ENCODE measurements around the gene NUPR1. TPM values are rescaled to one million over a fixed set of nuclear protein-coding genes. Genes with fewer than 3 reads are reported as not detected.
A peak's percentile ranks its signal among the peaks of the same experiment; 100 is the strongest.
"Not testable (repeated sequence)": the region's sequence is repeated elsewhere in the genome, so short reads cannot be mapped to it uniquely, and the experiment has no call there.

Gene NUPR1
- total RNA-seq, 2 donors from 2014 or later = not detected

DNA sequence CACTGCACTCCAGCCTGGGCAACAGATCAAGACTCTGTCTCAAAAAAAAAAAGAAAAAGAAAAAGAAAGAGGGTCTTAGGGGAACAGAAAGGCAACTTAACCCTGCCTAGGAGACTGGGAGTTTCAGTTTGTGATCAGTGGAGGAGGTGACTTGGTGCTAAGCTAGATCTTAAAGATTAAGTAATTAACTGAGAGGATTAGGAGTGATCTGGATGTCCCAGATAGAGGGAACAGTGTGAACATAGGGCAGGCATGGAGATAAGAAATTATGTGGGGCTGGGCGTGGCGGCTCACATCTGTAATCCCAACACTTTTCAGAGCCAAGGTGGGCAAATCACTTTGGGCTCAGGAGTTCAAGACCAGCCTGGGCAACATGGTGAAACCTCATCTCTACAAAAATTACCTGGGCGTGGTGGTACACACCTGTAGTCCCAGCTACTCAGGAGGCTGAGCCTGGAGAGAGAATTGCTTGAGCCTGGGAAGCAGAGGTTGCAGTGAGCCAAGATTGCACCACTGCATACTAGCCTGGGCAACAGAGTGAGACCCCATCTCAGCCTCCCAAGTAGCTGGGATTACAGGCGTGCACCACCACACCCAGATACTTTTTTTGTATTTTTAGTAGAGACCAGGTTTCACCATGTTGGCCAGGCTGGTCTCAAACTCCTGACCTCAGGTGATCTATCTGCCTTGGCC is 27.6 kb upstream of the NUPR1 start:
- H3K27me3 Mint-ChIP-seq; H3K4me3 Mint-ChIP-seq; H3K9me3 Mint-ChIP-seq; H3K27ac Mint-ChIP-seq; DNase-seq (ENCODE audit: low spot score); ATAC-seq: not testable (repeated sequence)
- peaks cover 10 to 19% of the 10 kb centered on the region in 2 donors for H3K4me1 Mint-ChIP-seq (ENCODE audit: low read depth in 2 of 2)
- H3K36me3 Mint-ChIP-seq = peaks cover 16% of the 10 kb centered on the region

DNA sequence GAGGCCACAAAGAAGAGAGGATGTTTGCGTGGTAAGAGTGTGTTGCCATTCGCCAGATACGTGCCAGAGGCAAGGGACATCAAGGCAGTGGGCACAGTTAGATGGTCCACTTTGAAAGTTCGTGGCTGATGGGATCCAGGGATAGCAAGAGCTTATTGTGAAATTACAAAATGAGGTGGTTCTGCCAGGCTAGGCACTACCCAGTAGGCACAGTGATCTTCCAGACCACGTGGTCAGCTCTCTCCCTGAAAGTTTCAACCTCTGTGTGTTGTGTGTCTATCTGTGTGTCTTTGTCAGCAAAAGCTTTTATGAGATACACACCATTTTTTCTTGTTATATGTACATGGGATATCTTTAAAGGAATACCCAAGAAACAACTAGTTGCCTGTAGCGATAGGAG is 24.4 kb upstream of the NUPR1 start:
- ATAC-seq = no peak
- Mint-ChIP-seq H3K9me3 (peaks cover 6% of the 10 kb centered on the region), H3K27ac (no peak overlapping the region), H3K27me3 (no peaks in the 10 kb centered on the region), H3K4me1 (ENCODE audit: low read depth in 2 of 2) (peaks cover 5 to 15% of the 10 kb centered on the region in 2 donors), H3K36me3 (peaks cover 16% of the 10 kb centered on the region), H3K4me3 (no peak overlapping the region)
- DNase-seq (ENCODE audit: low spot score) = no peak

DNA sequence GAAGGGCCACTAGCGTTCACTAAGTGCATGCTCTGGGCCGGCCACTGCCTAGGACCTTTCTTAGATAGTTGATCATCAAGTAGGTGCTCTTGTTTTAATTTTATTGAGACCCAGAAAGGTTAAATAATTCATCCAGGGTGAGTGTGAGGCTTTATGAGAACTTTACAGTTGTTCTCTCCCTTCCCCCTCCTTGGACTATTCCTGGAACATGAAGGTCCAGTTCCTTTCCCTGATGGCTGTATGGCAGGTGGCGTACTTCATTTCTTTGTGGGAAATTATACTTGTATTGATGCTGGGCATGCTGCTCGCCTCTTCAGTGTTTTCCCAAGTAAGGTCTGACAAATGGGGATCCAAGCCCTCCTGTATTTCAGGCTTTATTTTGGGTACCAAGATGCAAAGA is 23.4 kb upstream of the NUPR1 start:
- H3K27ac Mint-ChIP-seq = no peak overlapping the region
- H3K4me3 Mint-ChIP-seq = no peak overlapping the region
- H3K27me3 Mint-ChIP-seq = no peaks in the 10 kb centered on the region
- peaks cover 9 to 14% of the 10 kb centered on the region in 2 donors for H3K4me1 Mint-ChIP-seq (ENCODE audit: low read depth in 2 of 2)
- DNase-seq (ENCODE audit: low spot score) = no peak
- H3K36me3 Mint-ChIP-seq = peaks cover 9% of the 10 kb centered on the region
- peaks cover 3% of the 10 kb centered on the region for H3K9me3 Mint-ChIP-seq
- ATAC-seq = no peak

DNA sequence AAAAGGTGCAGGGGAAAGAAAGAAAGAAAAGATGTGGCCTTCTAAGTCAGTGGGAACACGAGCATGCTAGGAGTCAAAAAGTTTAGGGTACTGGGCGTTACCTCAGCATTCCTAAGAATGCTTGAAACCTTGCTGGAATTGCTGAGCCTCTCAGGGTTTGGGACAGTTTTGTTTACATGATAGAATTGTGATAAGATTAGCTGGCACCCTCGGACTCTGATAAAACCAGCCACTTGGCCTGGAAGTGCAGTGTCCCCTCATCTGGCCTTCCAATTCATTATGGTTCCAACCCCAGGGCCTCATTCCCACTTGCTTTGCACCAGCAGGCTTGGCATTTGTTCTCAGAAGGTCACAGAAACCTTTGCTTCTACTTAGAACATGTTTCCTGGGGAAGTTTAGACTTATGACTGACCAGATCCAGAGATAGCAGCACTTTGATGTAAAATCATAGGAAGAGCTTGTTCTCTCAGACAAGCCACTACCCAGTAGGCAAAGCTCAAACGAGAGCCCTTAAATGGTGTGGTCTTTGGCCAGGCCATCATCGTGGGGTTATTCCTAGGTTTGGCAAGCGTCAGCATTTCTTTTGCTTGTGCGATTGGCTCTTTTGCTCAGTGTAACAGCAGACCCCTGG is 22.9 kb upstream of the NUPR1 start:
- Mint-ChIP-seq H3K27ac (no peak overlapping the region), H3K4me1 (ENCODE audit: low read depth in 2 of 2) (peaks cover 14% of the 10 kb centered on the region in 2 donors), H3K9me3 (peaks cover 3% of the 10 kb centered on the region), H3K4me3 (no peak overlapping the region), H3K27me3 (no peaks in the 10 kb centered on the region), H3K36me3 (peaks cover 8% of the 10 kb centered on the region)
- DNase-seq (ENCODE audit: low spot score) (no peak), ATAC-seq (no peak)

DNA sequence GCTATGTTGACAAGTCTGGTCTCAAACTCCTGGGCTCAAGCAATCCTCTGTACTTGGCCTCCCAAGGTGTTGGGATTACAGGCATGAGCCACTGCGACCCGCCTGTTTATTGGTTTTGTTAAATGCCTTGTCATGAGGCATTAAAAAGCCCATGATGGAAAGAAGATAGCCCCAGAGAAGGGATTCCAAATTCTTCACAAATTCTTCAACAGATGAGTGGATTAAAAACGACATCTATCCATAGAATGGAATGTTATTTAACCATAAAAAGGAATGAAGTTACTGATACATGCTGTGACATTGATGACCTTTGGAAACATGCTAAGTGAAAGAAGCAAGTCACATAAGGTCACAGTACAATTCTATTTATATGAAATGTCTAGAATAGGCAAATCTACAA is 19.7 kb upstream of the NUPR1 start:
- no peaks in the 10 kb centered on the region for H3K27me3 Mint-ChIP-seq
- no peak overlapping the region for H3K27ac Mint-ChIP-seq
- no peak for DNase-seq (ENCODE audit: low spot score)

DNA sequence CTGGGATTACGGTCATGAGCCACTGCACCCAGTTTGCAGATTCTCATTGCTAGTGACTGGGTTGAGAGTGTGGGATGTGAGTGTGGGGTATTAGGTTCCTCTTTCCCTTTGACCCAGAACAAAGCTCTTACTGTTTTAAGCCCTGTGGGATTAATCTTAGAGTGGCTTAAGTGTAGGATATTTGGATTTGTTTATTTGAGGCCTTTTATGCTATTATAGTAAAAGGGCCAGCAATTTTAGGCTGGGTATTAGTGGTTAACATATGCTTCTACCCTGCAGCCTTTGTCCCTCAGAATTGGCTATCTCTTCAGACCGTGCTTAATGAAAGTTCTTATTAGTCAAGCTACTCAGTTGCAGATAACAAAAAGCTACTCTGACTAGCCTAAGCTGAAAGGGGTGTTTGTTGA is 18.1 kb upstream of the NUPR1 start:
- Mint-ChIP-seq H3K27ac (peak overlapping the region in 1 of 2 donors; percentile 51), H3K4me1 (ENCODE audit: low read depth in 2 of 2) (peaks cover 22 to 28% of the 10 kb centered on the region in 2 donors), H3K4me3 (no peak overlapping the region), H3K9me3 (no peaks in the 10 kb centered on the region), H3K27me3 (no peaks in the 10 kb centered on the region), H3K36me3 (no peaks in the 10 kb centered on the region)
- DNase-seq (ENCODE audit: low spot score) (no peak), ATAC-seq (no peak)

More for the DNA sequence above, 19.7 kb upstream of the NUPR1 start:
- Mint-ChIP-seq H3K4me1 (ENCODE audit: low read depth in 2 of 2) (peaks cover 26 to 28% of the 10 kb centered on the region in 2 donors), H3K9me3 (no peaks in the 10 kb centered on the region), H3K4me3 (no peak overlapping the region), H3K36me3 (no peaks in the 10 kb centered on the region)
- ATAC-seq = no peak

DNA sequence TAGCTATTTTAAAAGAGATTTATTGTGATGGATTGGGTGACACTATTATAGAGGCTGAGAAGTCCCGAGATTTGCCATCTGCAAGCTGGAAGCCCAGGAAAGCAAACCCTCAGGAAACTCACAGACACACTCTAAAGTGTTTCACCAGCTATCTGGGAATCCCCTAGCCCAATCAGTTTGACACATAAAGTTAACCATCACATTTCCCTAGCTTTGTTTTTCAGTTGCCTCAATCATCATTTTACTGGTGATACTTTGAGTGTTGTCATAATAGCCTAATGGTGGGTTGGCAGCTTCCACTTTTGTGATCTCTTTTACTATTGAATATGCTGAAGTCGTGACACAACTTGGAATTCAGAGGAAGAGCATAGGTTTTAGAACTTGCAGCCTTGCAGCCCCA is 16.8 kb upstream of the NUPR1 start:
- Mint-ChIP-seq H3K4me1 (ENCODE audit: low read depth in 2 of 2) (peaks cover 22 to 23% of the 10 kb centered on the region in 2 donors), H3K9me3 (no peaks in the 10 kb centered on the region), H3K36me3 (no peaks in the 10 kb centered on the region), H3K27me3 (no peaks in the 10 kb centered on the region), H3K4me3 (peak overlapping the region; percentile 42), H3K27ac (no peak overlapping the region)
- ATAC-seq = no peak
- no peak for DNase-seq (ENCODE audit: low spot score)

DNA sequence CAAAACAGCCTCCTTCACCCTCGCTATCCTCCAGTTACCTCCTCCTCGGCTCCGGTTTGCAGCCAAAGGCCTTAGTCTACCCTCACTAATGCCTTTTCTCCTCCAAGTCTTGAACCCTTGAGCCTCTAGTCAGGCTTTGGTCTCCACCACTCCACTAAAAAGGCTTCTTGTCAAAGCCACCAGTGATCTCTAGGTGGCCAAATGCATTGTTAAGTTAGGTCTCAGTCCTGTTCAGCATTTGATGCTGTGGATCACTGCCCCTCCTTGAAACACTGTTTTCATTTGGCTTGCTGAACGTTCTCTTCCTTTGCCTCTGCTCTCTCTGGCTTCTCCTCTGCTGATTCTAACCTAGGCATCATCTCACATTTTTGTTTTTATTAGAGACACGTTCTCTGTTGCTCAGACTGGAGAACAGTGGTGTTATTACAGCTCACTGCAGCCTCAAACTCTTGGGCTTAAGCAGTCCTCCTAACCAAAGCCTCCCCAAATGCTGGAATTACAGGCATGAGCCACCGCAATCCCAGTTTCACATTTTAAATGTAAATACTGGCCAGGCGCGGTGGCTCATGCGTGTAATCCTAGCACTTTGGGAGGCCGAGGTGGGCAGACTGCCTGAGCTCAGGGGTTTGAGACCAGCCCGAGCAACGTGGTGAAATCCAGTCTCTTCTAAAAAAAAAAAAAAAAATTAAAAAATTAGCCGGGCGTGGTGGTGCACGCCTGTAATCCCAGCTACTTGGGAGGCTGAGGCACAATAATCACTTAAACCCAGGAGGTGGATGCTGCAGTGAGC is 16.1 kb upstream of the NUPR1 start:
- ATAC-seq = no peak
- H3K27ac Mint-ChIP-seq = peak overlapping the region; percentile 72 to 74
- no peaks in the 10 kb centered on the region for H3K27me3 Mint-ChIP-seq
- no peaks in the 10 kb centered on the region for H3K36me3 Mint-ChIP-seq
- DNase-seq (ENCODE audit: low spot score) = no peak
- no peaks in the 10 kb centered on the region for H3K9me3 Mint-ChIP-seq
- peaks cover 22 to 23% of the 10 kb centered on the region in 2 donors for H3K4me1 Mint-ChIP-seq (ENCODE audit: low read depth in 2 of 2)
- H3K4me3 Mint-ChIP-seq = peak overlapping the region; percentile 92

DNA sequence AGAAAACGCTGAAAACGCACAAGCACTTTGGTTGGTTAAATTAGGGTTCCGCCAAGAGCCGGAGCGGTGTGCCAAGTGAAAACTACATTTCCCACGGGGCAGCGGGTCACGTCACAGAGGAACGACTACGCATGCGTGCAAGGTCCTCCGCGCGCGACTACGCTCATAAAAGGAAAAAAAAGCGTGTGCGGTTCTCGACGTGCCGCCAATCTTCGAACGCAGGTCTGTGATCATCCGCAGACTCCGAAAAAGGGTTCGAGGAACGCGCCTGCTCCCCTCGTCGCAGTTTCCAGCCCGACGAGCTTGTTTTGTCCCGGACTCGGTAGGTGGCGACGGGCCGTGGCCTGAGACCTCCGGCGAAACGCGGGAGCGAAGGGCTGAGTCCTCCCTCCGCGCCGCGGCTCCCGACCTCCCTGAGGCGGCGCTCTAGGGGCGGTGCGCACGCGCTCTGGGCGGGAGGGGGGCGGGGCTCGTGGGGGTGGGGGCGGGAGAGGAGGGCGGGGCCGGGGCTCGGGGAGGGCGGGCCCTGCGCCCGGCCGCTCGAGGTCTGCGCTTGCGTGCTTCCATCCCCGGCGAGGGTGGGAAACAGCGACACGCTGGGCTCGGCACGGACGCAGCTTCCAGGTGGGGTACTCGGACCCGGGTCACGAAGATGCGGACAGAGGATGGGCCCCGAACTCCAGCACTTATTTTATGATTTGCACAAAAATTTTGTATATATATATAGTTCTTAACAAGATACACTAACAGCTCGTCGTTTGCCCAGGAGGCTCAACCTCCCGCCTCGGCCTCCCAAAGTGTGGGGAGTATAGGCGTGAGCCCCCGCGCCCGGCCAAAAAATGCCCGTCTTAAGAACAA is 15.2 kb upstream of the NUPR1 start, which contains the start of gene SGF29:
SGF29 (plus strand) TSS at position 145 of the 858 bp plus-strand sequence. CDS start 27,150 bp downstream, outside the sequence.
- Mint-ChIP-seq H3K36me3 (no peaks in the 10 kb centered on the region), H3K27me3 (no peaks in the 10 kb centered on the region), H3K9me3 (no peaks in the 10 kb centered on the region), H3K27ac (peak within 1 kb of the TSS; percentile 72 to 74), H3K4me3 (peak within 1 kb of the TSS; percentile 92), H3K4me1 (ENCODE audit: low read depth in 2 of 2) (peaks cover 23 to 26% of the 10 kb centered on the region in 2 donors)
- ATAC-seq (peak; percentile 94 to 96), DNase-seq (ENCODE audit: low spot score) (peak; percentile 91)

DNA sequence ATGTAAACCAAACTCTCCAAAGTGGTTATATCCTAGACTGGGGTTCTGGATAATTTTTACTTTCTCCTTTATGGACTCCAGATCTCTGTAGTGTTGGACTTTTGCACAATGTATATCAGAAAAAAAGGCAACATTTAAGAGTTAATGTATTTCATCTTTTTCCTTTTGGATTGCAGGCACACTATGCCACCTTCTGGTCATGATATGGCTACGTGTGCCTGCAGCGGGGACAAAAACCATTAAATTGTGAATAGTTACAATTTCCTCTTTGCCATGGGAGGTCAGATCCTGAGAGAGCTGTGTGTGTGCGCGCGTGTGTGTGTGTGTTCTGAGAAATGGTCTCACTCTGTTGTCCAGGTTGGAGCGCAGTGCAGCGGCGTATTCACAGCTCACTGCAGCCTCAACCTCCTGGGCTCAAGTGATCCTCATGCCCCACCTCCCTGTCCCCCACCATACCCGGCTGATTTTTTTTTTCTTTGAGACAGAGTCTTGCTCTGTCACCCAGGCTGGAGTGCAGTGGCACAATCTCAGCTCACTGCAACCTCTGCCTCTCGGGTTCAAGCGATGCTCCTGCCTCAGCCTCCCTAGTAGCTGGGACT is 10.6 kb upstream of the NUPR1 start:
- no peaks in the 10 kb centered on the region for H3K27me3 Mint-ChIP-seq
- H3K4me1 Mint-ChIP-seq (ENCODE audit: low read depth in 2 of 2) = peaks cover under 1 to 8% of the 10 kb centered on the region in 2 donors
- no peak overlapping the region for H3K27ac Mint-ChIP-seq
- DNase-seq (ENCODE audit: low spot score) (no peak), ATAC-seq (no peak)
- H3K4me3 Mint-ChIP-seq = no peak overlapping the region
- no peaks in the 10 kb centered on the region for H3K9me3 Mint-ChIP-seq
- H3K36me3 Mint-ChIP-seq = no peaks in the 10 kb centered on the region

DNA sequence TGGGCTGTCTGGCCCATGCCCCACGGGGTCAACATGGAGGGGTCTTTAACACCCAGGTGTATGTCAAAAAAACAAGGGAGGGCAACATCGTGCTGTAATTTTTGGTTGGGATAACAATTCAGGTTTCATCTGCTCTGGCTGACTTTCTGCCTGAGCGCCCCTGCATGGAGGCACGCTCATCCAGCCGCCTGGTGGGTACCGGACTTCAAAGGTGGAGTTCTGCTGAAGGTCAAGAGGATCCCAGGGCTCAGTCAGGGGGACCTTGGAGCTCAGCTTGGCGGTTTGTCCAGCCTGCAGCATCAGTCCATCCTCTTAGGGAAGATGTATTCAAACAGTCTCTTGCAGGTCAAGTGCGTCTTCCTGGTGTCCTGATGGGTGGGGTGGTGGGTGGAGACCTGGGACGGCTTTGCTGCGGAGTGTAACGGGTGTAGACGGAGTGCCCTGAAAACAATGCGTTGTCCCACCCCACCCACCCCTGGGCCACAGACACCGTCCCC is 9.6 kb upstream of the NUPR1 start:
- DNase-seq (ENCODE audit: low spot score) = no peak
- ATAC-seq = no peak
- Mint-ChIP-seq H3K4me1 (ENCODE audit: low read depth in 2 of 2) (peaks cover 0 to 4% of the 10 kb centered on the region in 2 donors), H3K27me3 (no peaks in the 10 kb centered on the region), H3K4me3 (no peak overlapping the region), H3K9me3 (no peaks in the 10 kb centered on the region), H3K27ac (no peak overlapping the region), H3K36me3 (no peaks in the 10 kb centered on the region)

DNA sequence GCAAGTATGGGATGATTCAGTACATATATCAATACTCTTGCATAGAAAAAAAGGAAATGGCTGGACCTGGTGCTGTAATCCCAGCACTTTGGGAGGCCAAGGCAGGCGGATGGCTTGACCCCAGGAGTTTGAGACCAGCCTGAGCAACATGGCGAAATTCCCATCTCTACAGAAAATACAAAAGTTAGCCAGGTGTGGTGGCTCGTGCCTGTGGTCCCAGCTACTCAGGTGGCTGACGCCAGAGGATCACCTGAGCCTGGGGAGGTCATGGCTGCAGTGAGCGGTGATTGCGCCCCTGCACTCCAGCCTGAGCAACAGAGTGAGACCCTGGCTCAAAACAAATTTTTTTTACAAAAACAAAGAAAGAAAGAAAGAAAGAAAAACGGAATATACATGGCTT is 7.9 kb upstream of the NUPR1 start:
- no peak overlapping the region for H3K27ac Mint-ChIP-seq
- ATAC-seq (no peak), DNase-seq (ENCODE audit: low spot score) (no peak)
- no peak overlapping the region for H3K4me3 Mint-ChIP-seq
- H3K36me3 Mint-ChIP-seq = no peaks in the 10 kb centered on the region
- peaks cover 4 to 5% of the 10 kb centered on the region in 2 donors for H3K4me1 Mint-ChIP-seq (ENCODE audit: low read depth in 2 of 2)
- H3K27me3 Mint-ChIP-seq = peaks cover 0 to 3% of the 10 kb centered on the region in 2 donors
- no peaks in the 10 kb centered on the region for H3K9me3 Mint-ChIP-seq

DNA sequence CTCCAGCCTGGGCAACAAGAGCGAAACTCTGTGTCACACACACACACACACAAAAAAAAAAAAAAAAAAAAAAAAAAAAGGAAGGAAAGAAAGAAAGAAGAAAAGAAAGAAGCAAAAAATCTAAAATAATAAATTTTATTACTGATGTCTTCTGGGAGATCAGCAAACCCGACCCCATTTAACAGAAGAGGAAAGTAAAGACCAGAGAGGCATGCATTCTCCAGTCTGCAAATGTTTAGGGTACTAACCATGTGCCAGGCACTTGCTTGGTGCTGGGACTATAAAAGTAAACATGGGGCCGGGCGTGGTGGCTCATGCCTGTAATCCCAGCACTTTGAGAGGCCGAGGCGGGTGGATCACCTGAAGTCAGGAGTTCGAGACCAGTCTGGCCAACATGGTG is 7.2 kb upstream of the NUPR1 start:
- H3K9me3 Mint-ChIP-seq; DNase-seq (ENCODE audit: low spot score); H3K27me3 Mint-ChIP-seq; ATAC-seq; H3K36me3 Mint-ChIP-seq; H3K27ac Mint-ChIP-seq; H3K4me1 Mint-ChIP-seq (ENCODE audit: low read depth in 2 of 2); H3K4me3 Mint-ChIP-seq: not testable (repeated sequence)

All from natural killer cell treated with Interleukin-12 subunit alpha and Interleukin-12 subunit beta and Interleukin-15 and Interleukin-18, amount 100 ng/mL, for 72 hours (primary cell).